Stimulated activated CD4-positive, alpha-beta T cell treated with anti-CD3 and anti-CD28 coated beads, Interleukin-2, amount 100 ng/mL, for 4 hours (primary cell): Measurements from ENCODE around the gene GDF11.
"Not testable (repeated sequence)": the region's sequence is repeated elsewhere in the genome, so short reads cannot be mapped to it uniquely, and the experiment has no call there.

Experiments used
- DNase-seq: peaks from one replicate; pipeline ENCODE4 v3.0.0-alpha.2; 2020; ENCODE audit warnings: low read depth

The GDF11 gene

GRCh38 chr12:55741931-55742680 is 816 bp upstream of the GDF11 start:
- DNase-seq, result no peak

- DNase-seq, result no peak
Measured at GRCh38 chr12:55743406-55744339, 751 bp downstream of the GDF11 start.

- DNase-seq, result no peak
Measured at GRCh38 chr12:55744340-55745030, 1.6 kb downstream of the GDF11 start.

- no peak for DNase-seq
Measured at GRCh38 chr12:55745361-55746173, 2.6 kb downstream of the GDF11 start.

GRCh38 chr12:55746174-55746912 is 3.4 kb downstream of the GDF11 start:
- DNase-seq, result no peak

GRCh38 chr12:55746913-55747231 is 4.0 kb downstream of the GDF11 start:
- DNase-seq, result no peak

GRCh38 chr12:55748230-55748993 is 5.5 kb downstream of the GDF11 start:
- no peak for DNase-seq

- no peak for DNase-seq
Measured at GRCh38 chr12:55755246-55755645, 12.3 kb downstream of the GDF11 start.

- no peak for DNase-seq
Measured at GRCh38 chr12:55757701-55758100, 14.8 kb downstream of the GDF11 start.

- DNase-seq, result not testable (repeated sequence)
Measured at GRCh38 chr12:55758575-55758974, 15.7 kb downstream of the GDF11 start.

GRCh38 chr12:55760663-55761062 is 17.7 kb downstream of the GDF11 start:
- DNase-seq, result no peak

- DNase-seq, result no peak
Measured at GRCh38 chr12:55762646-55763045, 19.7 kb downstream of the GDF11 start.

- DNase-seq, result no peak
Measured at GRCh38 chr12:55765736-55766290, 22.9 kb downstream of the GDF11 start.

GRCh38 chr12:55767156-55767555 is 24.2 kb downstream of the GDF11 start:
- no peak for DNase-seq

- no peak for DNase-seq
Measured at GRCh38 chr12:55771736-55772135, 28.8 kb downstream of the GDF11 start.

- DNase-seq, result no peak
Measured at GRCh38 chr12:55777856-55778255, 34.9 kb downstream of the GDF11 start.

GRCh38 chr12:55780685-55781084 is 37.8 kb downstream of the GDF11 start:
- DNase-seq, result no peak

- DNase-seq, result no peak
Measured at GRCh38 chr12:55788546-55788945, 45.6 kb downstream of the GDF11 start.

GRCh38 chr12:55789171-55789570 is 46.2 kb downstream of the GDF11 start:
- DNase-seq, result no peak

- DNase-seq, result no peak
Measured at GRCh38 chr12:55789893-55790292, 47.0 kb downstream of the GDF11 start.
